GM10266 (cell line): ENCODE measurements around the gene MSH6.

Source experiments
- DNase-seq: peaks from one replicate; pipeline ENCODE4 v3.0.0; 2012; ENCODE audit errors: extremely low spot score
- TF ChIP-seq, protein P1 (sequence below): IDR thresholded peaks from 2 replicates; pipeline ENCODE4 v1.5.1; 2012; ENCODE audit warnings: mild to moderate bottlenecking, low read depth; ENCODE audit not compliant: control insufficient read depth, insufficient read depth; ENCODE audit errors: missing control alignments

The MSH6 gene

DNA sequence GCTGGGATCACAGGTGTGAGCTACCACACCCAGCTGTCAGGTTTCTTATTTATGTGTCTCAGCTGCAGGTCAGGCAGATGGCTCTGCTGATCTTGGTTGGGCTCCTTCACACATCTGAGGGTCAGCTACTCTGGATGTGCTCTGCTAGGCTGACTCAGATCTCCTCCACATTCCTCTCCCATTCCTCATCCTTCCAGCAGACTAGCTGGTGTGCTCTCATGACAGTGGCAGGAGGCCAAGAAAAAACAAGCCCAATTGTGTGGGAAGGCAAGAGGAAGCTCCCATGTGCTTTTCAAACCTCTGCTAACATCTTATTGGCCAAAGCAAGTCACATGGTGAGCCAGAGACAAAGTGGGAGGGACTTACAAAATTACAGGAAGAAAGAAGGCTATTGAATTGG is 11.7 kb upstream of the MSH6 start:
- no peak for DNase-seq
- TF ChIP-seq, protein P1, sequence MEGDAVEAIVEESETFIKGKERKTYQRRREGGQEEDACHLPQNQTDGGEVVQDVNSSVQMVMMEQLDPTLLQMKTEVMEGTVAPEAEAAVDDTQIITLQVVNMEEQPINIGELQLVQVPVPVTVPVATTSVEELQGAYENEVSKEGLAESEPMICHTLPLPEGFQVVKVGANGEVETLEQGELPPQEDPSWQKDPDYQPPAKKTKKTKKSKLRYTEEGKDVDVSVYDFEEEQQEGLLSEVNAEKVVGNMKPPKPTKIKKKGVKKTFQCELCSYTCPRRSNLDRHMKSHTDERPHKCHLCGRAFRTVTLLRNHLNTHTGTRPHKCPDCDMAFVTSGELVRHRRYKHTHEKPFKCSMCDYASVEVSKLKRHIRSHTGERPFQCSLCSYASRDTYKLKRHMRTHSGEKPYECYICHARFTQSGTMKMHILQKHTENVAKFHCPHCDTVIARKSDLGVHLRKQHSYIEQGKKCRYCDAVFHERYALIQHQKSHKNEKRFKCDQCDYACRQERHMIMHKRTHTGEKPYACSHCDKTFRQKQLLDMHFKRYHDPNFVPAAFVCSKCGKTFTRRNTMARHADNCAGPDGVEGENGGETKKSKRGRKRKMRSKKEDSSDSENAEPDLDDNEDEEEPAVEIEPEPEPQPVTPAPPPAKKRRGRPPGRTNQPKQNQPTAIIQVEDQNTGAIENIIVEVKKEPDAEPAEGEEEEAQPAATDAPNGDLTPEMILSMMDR: no peak

DNA sequence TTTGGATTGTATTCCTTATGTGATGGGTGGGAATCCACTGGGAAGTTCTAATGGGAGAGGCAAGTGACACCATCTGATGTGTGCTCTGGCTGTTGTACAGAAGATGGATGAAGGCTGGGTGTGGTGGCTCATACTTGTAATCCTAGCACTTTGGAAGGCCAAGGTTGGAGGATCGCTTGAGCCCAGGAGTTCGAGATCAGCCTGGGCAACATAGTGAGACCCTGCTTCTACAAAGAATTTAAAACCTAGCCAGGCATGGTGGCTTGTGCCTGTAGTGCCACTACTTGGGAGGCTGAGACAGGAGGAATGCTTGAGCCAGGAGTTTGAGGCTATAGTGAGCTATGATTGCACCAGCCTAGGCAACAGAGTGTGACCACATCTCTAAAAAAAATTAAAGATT is 10.6 kb upstream of the MSH6 start:
- TF ChIP-seq, protein P1: no peak
- no peak for DNase-seq

DNA sequence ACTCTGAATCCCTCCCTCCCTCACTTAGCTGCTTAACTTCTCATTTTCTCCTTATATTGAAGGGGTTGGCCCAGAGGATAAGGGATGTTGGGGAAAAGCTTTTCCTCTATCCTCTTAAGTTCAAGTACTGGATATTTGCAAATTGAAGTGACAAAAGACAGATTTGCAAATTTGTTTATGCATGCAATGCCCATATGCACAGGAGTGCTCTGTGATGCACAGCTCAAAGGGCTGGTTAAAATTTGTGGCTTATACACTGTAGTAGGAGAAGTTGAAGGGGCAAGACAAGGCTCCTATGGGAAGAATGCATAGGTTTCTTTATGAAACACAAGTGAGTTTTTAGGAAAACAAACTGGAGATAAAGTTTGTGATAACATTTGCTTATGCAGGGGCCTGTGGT is 8.4 kb upstream of the MSH6 start:
- DNase-seq: no peak
- TF ChIP-seq, protein P1: no peak

DNA sequence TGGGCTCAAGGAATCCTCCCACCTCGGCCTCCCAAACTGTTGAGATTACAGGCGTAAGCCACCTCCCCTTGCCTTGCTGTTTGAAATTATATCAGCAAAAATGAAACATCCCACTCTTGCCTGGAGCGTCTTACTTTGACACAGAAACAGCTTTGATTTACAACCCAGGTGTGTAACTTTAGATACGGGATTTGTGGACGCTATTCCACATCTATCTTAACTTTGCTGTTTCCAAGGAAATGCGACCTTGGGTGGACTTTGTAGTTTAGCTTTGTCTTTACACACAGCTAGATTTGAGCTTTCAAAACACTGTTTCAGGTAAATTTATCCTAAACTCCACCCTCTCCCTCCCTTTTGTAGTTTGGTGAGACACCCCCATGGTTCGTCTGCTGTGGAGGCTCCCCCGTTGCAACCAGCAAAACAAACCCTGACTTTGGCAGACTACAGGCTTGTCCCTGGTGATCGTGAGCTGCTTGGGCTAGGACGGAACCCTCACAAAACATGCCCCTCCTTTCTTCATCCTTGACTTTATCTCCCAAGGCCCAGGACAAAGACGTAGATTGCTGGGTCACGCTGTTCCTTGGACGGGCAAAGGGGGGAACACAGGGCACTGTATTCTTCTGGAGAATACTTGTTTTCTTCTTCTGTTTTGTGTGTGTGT is 5.5 kb upstream of the MSH6 start:
- TF ChIP-seq, protein P1: no peak
- DNase-seq: no peak

DNA sequence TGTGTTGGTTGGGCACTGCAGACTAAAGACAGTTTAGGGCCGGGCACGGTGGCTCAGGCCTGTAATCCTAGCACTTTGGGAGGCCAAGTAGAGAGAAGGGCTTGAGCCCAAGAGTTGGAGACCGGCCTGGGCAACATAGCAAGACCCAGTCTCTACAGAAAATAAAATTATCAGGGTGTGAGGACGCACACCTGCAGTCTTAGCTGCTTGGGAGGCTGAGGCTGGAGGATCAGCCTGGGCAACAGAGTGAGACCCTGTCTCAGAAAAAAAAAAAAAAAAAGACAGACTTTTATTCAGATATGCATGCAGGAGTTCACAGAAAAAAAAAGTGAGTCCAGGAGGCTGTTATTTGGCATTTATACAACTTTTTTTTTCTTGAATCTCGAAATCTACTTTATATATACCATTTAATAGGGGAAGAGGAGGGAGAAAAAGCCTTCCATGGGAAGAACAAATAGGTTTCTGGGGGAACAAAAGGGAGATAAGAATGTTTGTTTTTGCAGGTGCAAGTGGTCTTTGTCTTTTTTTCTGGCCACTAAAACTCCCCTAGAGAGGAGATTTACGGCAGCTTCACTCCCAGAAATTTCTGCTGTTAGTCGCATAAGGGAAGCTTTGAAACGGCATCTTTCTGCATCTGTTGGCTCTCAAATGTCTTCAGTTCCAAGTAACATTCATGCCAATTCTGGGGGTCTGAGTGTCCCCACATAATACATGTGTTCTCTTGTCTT is 4.1 kb upstream of the MSH6 start:
- DNase-seq: no peak
- TF ChIP-seq, protein P1: no peak

DNA sequence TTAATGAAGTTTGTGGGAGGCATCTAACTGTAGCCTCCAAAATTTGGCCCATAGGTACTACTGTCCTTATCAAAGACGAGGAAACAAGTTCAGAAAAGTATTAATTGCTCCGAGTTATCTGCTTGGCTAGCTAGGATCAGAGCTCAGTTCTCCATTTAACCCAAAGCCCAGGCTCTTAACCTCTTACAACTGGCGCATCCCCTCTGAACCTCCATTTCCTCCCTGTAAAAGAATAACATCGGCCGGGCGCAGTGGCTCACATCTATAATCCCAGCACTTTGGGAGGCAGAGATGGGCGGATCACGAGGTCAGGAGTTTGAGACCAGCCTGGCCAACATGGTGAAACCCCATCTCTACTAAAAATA is 3.5 kb upstream of the MSH6 start:
- DNase-seq: no peak
- TF ChIP-seq, protein P1: no peak

DNA sequence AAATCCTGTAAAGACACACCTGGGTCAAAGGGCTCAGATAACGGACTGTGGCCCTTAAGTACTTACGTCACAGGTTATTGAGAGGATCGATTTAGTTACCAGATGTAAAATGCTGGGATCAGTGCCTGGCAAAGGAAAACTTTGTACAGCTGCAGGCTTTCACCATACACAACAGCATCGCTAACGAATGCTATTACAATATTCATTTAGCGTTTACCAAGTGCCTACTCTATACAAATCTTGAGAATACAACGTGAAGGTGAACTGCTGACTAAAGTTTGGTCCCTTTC is 619 bp upstream of the MSH6 start:
- TF ChIP-seq, protein P1: no peak
- no peak for DNase-seq
